Pancreas (tissue), 10 donors: Measurements from ENCODE around the gene TACR2. TPM values are rescaled to one million over a fixed set of nuclear protein-coding genes. Genes with fewer than 3 reads are reported as not detected.

Experiments
- ATAC-seq, 4 donors: fragments of 200-7000 bp; cut with Tn5 transposase; one replicate each; pipeline versions ENCODE4 v1.8.0 to v1.9.1; 2020; ENCODE audit warnings: mild to moderate bottlenecking in 4 of 4, moderate library complexity in 4 of 4
- DNase-seq, 6 donors: peaks; one replicate each; pipeline ENCODE4 v3.0.0-alpha.2; 2020
- FAIRE-seq: peaks from 2 replicates; lab custom pipeline; 2012; peaks lifted over from hg19 to GRCh38; lab: Jason Lieb, UNC
- H3K27ac ChIP-seq, 4 donors: fragments of 200-600 bp; sonication (generic); 1 replicate in 3 of 4; 2 replicates in 1 of 4; pipeline versions ENCODE4 v1.5.0 to v1.8.0; 2020
- H3K27me3 ChIP-seq, 4 donors: fragments of 200-600 bp; one replicate each; pipeline ENCODE4 v1.8.0; 2021
- H3K36me3 ChIP-seq, 3 donors: fragments of 200-600 bp; sonication (generic) in 1 of 3; one replicate each; pipeline versions ENCODE4 v1.5.0 to v1.8.0; 2020 to 2021
- H3K4me1 ChIP-seq, 3 donors: fragments of 200-600 bp; one replicate each; pipeline ENCODE4 v1.8.0; 2021
- H3K4me3 ChIP-seq, 4 donors: fragments of 200-600 bp; sonication (generic) in 2 of 4; one replicate each; pipeline versions ENCODE4 v1.5.0 to v1.8.0; 2020 to 2021
- H3K9me3 ChIP-seq, 4 donors: fragments of 200-600 bp; one replicate each; pipeline ENCODE4 v1.8.0; 2021
- WGBS, 2 donors: extraction: QIAGEN DNeasy Blood & Tissue Kit; methylation state at CpG; one replicate each; pipeline ENCODE4 v1.1.7; 2013; 5-methylcytosine and 5-hydroxymethylcytosine counted together
- intact Hi-C, 3 donors: fragments of 100-400 bp; cut with DNase I; formaldehyde crosslinking; loops; one replicate each; pipeline versions ENCODE4 v1.11.1 to v1.14.2; 2022
- polyA plus RNA-seq, 2 donors: library from polyadenylated mRNA; stranded (reverse); fragments of 200-250 nt; gene quantifications; one replicate each; pipeline ENCODE4 v1.2.3, GENCODE V29; 2013
- total RNA-seq, 6 donors: library from RNA; stranded (reverse); fragmentation: NEBNext Ultra II Directional in 4 of 6; extraction: Animal tissue kit (Norgen Biotek cat#: 25700) in 4 of 6; gene quantifications; one replicate each; pipeline versions ENCODE4 v1.2.1 to v1.2.4, GENCODE V29; 2021 to 2023
- TF ChIP-seq, protein P1 (sequence below), 4 donors: fragments of 200-600 bp; sonication (generic) in 3 of 4; IDR thresholded peaks; one replicate each; pipeline versions ENCODE4 v1.5.0 to v1.8.0; 2021; ENCODE audit warnings: antibody characterized with exemption in 4 of 4
- donor health status: healthy with polysubstance abuse.
- donor health status: DM: no; HTN: no; CAD: no; lungs with moderate emphysema.
- donor health status: DM: no; HTN: no; CAD: no.
- donor health status: control.
- donor health status: control.
- donor health status: Bipolar disorder and iron deficiency.
- donor health status: DM: yes; HTN: yes; CAD: no.
- donor health status: DM: no; HTN: no; CAD: no.
- donor health status: DM: no; HTN: no; CAD: no.
- donor health status: DM: yes; HTN: yes; CAD: no.

The TACR2 gene
- total and polyA plus RNA-seq, 8 donors, result 0.12 to 0.28 (median 0.15) TPM; not detected in 2

DNA sequence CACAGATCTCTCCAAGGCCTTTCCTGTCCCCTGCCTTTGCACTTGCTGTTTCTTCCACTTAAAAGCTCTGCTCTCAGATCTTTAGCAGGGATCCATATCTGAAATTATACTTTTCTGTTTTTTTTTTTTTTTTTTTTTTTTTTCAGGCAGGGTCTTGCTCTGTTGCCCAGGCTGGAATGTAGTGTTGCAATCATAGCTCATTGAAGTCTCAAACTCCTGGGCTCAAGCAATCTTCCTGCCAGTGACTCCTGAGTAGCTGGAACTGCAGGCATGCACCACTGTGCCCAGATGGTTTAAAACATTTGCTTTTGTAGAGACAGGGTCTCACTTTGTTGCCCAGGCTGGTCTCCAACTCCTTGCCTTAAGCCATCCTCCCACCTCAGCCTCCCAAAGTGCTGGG, 29.5 kb upstream of the TACR2 start:
- Histone ChIP-seq H3K9me3 (no peaks in the 10 kb centered on the region), H3K27me3 (no peaks in the 10 kb centered on the region), H3K27ac (peak overlapping the region in 1 of 4 donors; percentile 22), H3K4me3 (no peak overlapping the region), H3K36me3 (no peaks in the 10 kb centered on the region), H3K4me1 (peaks cover 9 to 28% (median 13%) of the 10 kb centered on the region in 3 donors)
- intact Hi-C loops, result no loop called here
- ATAC-seq, result no peak
- TF ChIP-seq, protein P1, sequence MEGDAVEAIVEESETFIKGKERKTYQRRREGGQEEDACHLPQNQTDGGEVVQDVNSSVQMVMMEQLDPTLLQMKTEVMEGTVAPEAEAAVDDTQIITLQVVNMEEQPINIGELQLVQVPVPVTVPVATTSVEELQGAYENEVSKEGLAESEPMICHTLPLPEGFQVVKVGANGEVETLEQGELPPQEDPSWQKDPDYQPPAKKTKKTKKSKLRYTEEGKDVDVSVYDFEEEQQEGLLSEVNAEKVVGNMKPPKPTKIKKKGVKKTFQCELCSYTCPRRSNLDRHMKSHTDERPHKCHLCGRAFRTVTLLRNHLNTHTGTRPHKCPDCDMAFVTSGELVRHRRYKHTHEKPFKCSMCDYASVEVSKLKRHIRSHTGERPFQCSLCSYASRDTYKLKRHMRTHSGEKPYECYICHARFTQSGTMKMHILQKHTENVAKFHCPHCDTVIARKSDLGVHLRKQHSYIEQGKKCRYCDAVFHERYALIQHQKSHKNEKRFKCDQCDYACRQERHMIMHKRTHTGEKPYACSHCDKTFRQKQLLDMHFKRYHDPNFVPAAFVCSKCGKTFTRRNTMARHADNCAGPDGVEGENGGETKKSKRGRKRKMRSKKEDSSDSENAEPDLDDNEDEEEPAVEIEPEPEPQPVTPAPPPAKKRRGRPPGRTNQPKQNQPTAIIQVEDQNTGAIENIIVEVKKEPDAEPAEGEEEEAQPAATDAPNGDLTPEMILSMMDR (IDR thresholded peaks at IDR 0.05), result no peak
- no peak for FAIRE-seq
- DNase-seq, result no peak

DNA sequence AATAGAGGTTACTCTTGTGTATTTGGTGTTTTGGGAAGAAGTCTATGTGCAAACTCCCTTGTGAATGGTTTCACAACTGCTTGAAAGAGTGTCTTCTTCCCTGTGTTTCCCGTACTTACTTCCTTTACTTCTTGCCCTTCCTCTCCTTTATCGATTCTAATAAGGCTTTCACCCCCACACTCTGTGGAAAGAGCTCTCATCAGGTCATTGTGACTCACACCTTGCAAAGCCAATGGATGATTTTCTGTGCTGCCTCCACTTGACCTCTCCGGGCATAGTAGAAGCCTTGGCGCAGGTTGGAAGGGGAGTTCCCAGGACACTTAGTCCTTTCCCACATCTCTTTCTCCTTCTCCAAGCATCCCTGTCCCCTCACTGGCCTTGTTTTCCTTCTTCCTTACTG, 28.3 kb upstream of the TACR2 start:
- no peak for FAIRE-seq

DNA sequence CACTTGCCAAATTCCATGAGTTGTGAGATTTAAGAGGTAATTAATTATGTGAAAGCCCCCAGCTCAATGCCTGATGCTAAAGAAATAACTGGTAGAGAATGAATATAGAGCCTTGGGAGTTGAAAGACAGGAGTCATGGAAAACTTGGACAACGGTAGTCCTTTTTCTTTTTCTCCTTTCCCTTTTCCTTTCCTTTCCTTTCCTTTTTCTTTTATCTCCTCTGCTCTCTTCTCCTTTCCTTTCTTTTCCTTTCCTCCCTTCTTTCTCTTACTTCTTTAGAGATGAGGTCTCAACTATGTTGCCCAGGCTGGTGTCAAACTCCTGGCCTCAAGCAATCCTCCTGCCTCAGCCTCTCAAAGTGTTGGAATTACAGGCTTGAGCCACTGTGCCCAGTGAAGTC, 26.6 kb upstream of the TACR2 start:
- no peak for FAIRE-seq

More for the DNA sequence above, 28.3 kb upstream of the TACR2 start:
- ATAC-seq (no peak), DNase-seq (no peak)
- no peaks in the 10 kb centered on the region for H3K9me3 ChIP-seq
- no peaks in the 10 kb centered on the region for H3K36me3 ChIP-seq
- no peaks in the 10 kb centered on the region for H3K27me3 ChIP-seq
- TF ChIP-seq, protein P1 (IDR thresholded peaks at IDR 0.05), result no peak
- H3K4me3 ChIP-seq, result no peak overlapping the region
- intact Hi-C loops, result no loop called here
- no peak overlapping the region for H3K27ac ChIP-seq
- H3K4me1 ChIP-seq, result peaks cover 8 to 21% (median 9%) of the 10 kb centered on the region in 3 donors
- 78 to 86% methylated on average over 4 of the region's 4 CpGs for WGBS, 2 donors

DNA sequence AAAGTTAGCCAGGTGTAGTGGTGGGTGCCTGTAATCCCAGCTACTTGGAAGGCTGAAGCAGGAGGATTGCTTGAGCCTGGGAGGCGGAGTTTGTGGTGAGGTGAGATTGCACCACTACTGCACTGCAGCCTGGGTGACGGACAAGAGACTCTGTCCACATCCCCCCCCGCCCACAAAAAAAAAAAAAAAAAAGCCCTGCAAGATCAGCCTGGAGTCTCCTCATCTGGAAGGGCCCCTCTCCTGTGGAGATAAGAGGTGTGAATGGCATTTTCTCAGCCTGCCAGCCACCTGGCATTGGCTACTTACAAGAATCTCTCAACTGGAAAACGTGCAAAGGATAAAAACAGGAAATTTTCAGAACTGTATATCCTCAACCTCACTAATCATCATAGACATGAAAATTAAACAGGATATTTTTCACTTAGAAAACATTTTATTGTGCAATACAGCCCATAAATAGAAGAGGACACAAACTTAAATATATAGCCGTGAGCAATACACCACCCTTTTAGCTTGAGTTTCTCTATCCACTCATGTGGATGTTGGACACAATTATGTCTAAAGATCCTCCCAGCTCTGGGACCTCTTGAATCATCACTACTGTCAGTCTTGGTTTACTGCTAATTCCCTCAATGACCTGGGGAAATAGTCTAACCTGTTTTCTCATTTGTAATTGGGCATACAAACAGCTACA, 23.2 kb upstream of the TACR2 start:
- Histone ChIP-seq H3K27ac (peak overlapping the region; percentile 73 to 88 (median 77)), H3K27me3 (no peaks in the 10 kb centered on the region), H3K9me3 (no peaks in the 10 kb centered on the region), H3K4me1 (peaks cover 0 to 22% (median 0%) of the 10 kb centered on the region in 3 donors), H3K36me3 (no peaks in the 10 kb centered on the region), H3K4me3 (no peak overlapping the region)
- no peak for DNase-seq
- ATAC-seq, result peak in 3 of 4 donors; percentile 58 to 71 (median 59)
- intact Hi-C loops, result no loop called here
- WGBS, 2 donors, result 41 to 48% methylated on average over 5 of the region's 5 CpGs
- TF ChIP-seq, protein P1 (IDR thresholded peaks at IDR 0.05), result no peak
- FAIRE-seq, result no peak

More for the DNA sequence above, 26.6 kb upstream of the TACR2 start:
- no peaks in the 10 kb centered on the region for H3K36me3 ChIP-seq
- no peak overlapping the region for H3K27ac ChIP-seq
- H3K4me1 ChIP-seq, result peaks cover 0 to 26% (median 0%) of the 10 kb centered on the region in 3 donors
- intact Hi-C loops, result no loop called here
- no peaks in the 10 kb centered on the region for H3K9me3 ChIP-seq
- ATAC-seq (no peak), DNase-seq (no peak)
- WGBS, 2 donors, result 67 to 94% methylated on average over 1 of the region's 1 CpG
- no peak overlapping the region for H3K4me3 ChIP-seq
- TF ChIP-seq, protein P1 (IDR thresholded peaks at IDR 0.05), result no peak
- no peaks in the 10 kb centered on the region for H3K27me3 ChIP-seq

DNA sequence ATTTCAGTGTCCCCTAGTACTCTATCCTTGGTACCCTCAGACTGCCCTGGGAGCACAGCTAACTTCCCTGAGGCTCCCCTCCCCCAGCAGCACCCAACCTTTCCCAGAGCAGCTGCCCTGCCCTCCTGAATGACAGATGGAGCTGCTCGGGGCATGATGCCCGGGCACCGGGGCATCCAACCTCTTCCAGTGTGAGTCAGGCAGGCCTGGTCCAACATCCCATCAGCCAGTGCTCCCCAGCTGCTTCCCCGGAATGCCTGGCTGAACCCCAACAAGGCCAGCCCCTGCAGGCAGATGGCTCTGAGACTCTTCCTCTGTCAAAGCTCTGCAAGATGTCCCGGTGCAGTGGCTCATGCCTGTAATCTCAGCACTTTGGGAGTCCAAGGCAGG, 22.6 kb upstream of the TACR2 start:
- H3K4me3 ChIP-seq, result no peak overlapping the region
- H3K27ac ChIP-seq, result peak overlapping the region; percentile 73 to 88 (median 77)
- H3K27me3 ChIP-seq, result no peaks in the 10 kb centered on the region
- intact Hi-C loops, result no loop called here
- H3K36me3 ChIP-seq, result no peaks in the 10 kb centered on the region
- H3K9me3 ChIP-seq, result no peaks in the 10 kb centered on the region
- DNase-seq (peak in 4 of 6 donors; percentile 32 to 61 (median 53)), ATAC-seq (peak; percentile 57 to 83 (median 82)), FAIRE-seq (no peak)
- WGBS, 2 donors, result 31 to 38% methylated on average over 5 of the region's 5 CpGs
- H3K4me1 ChIP-seq, result peaks cover 0 to 22% (median 0%) of the 10 kb centered on the region in 3 donors
- TF ChIP-seq, protein P1 (IDR thresholded peaks at IDR 0.05), result no peak
